KBM-7 (cell line): ENCODE results near the gene CYP8B1.

Experiments used
- DNase-seq: peaks from one replicate; pipeline ENCODE4 v3.0.0-alpha.2; 2015
- in situ Hi-C: fragments of 300-500 bp; cut with MboI; formaldehyde crosslinking; loops from 2 replicates; pipeline ENCODE4 v1.14.3; 2020; ENCODE audit warnings: low sequenced_read_pairs, low pct_unique_long_range_greater_than_20kb, mixed read lengths

The CYP8B1 gene

GRCh38 chr3:42875325-42876151 is at the start of gene CYP8B1:
Gene CYP8B1 (minus strand): TSS chr3:42875879. CDS start chr3:42875816, 63 bp downstream.
- DNase-seq = no peak
- in situ Hi-C loops = no loop called here

- no peak for DNase-seq
- in situ Hi-C loops = no loop called here
These were observed 47.9 kb upstream of the CYP8B1 start for GRCh38 chr3:42923606-42924005.

- DNase-seq = no peak
- in situ Hi-C loops = no loop called here
These were observed 39.3 kb upstream of the CYP8B1 start for GRCh38 chr3:42914771-42915515.

GRCh38 chr3:42911551-42911950 is 35.9 kb upstream of the CYP8B1 start:
- in situ Hi-C loops = no loop called here
- peak; percentile 22 for DNase-seq

GRCh38 chr3:42908675-42909074 is 33.0 kb upstream of the CYP8B1 start:
- in situ Hi-C loops = no loop called here
- DNase-seq = no peak

- in situ Hi-C loops = no loop called here
- DNase-seq = no peak
These were observed 31.1 kb upstream of the CYP8B1 start for GRCh38 chr3:42906848-42907183.

GRCh38 chr3:42906070-42906847 is 30.6 kb upstream of the CYP8B1 start, which contains the start of gene ZNF662:
Gene ZNF662 (plus strand): TSS chr3:42906142. CDS start chr3:42908115, 1,973 bp downstream.
- in situ Hi-C loops = no loop called here
- DNase-seq = no peak

GRCh38 chr3:42905740-42906069 is 30.0 kb upstream of the CYP8B1 start:
- DNase-seq = no peak
- in situ Hi-C loops = no loop called here

GRCh38 chr3:42904076-42904475 is 28.4 kb upstream of the CYP8B1 start:
- no peak for DNase-seq
- in situ Hi-C loops = no loop called here

GRCh38 chr3:42902257-42902656 is 26.6 kb upstream of the CYP8B1 start:
- in situ Hi-C loops = no loop called here
- no peak for DNase-seq

GRCh38 chr3:42901073-42901415 is 25.4 kb upstream of the CYP8B1 start:
- in situ Hi-C loops = no loop called here
- no peak for DNase-seq

- in situ Hi-C loops = no loop called here
- no peak for DNase-seq
These were observed 24.8 kb upstream of the CYP8B1 start for GRCh38 chr3:42900226-42901072.

- in situ Hi-C loops = no loop called here
- DNase-seq = no peak
These were observed 23.4 kb upstream of the CYP8B1 start for GRCh38 chr3:42898896-42899675.

- in situ Hi-C loops = no loop called here
- no peak for DNase-seq
These were observed 19.8 kb upstream of the CYP8B1 start for GRCh38 chr3:42895580-42895868.

- no peak for DNase-seq
These were observed 19.3 kb upstream of the CYP8B1 start for GRCh38 chr3:42894698-42895579.

GRCh38 chr3:42892807-42893206 is 17.1 kb upstream of the CYP8B1 start:
- DNase-seq = no peak
- in situ Hi-C loops = no loop called here

More at GRCh38 chr3:42894698-42895579, 19.3 kb upstream of the CYP8B1 start:
- in situ Hi-C loops = no loop called here

GRCh38 chr3:42892169-42892568 is 16.5 kb upstream of the CYP8B1 start:
- no peak for DNase-seq
- in situ Hi-C loops = no loop called here

GRCh38 chr3:42891042-42891441 is 15.4 kb upstream of the CYP8B1 start:
- DNase-seq = no peak
- in situ Hi-C loops = no loop called here
